Mesenchymal stem cell (in vitro differentiated cells and primary cell): ENCODE data around the gene TRMT11.

Source experiments
- DNase-seq: peaks from one replicate; pipeline ENCODE4 v3.0.0-alpha.2; 2013
- H2AFZ ChIP-seq: one replicate; pipeline ENCODE4 v1.6.1; 2013; ENCODE audit warnings: low read depth, mild to moderate bottlenecking, control low read depth, inconsistent platforms, low read length, moderate library complexity
- H2AK5ac ChIP-seq: 2 replicates; pipeline ENCODE4 v1.6.1; 2013; ENCODE audit warnings: low read length, moderate library complexity, mild to moderate bottlenecking, inconsistent platforms; ENCODE audit not compliant: severe bottlenecking
- H2BK120ac ChIP-seq: one replicate; pipeline ENCODE4 v1.6.1; 2013; ENCODE audit warnings: low read depth, mild to moderate bottlenecking, inconsistent platforms, low read length, moderate library complexity
- H2BK12ac ChIP-seq, 2 experiments: one replicate each; pipeline ENCODE4 v1.6.1; 2013; ENCODE audit warnings: inconsistent platforms in 2 of 2, low read length in 2 of 2, mild to moderate bottlenecking in 2 of 2, moderate library complexity in 2 of 2, control low read depth in 1 of 2
- H2BK15ac ChIP-seq: one replicate; pipeline ENCODE4 v1.6.1; 2013; ENCODE audit warnings: mild to moderate bottlenecking, low read depth, inconsistent platforms; ENCODE audit not compliant: poor library complexity, severe bottlenecking
- H2BK5ac ChIP-seq: 2 replicates; pipeline ENCODE4 v1.6.1; 2013; ENCODE audit warnings: low read depth, mild to moderate bottlenecking, low read length, control low read depth, inconsistent platforms; ENCODE audit not compliant: poor library complexity, severe bottlenecking
- H3K14ac ChIP-seq, 2 experiments: one replicate each; pipeline ENCODE4 v1.6.1; 2013; ENCODE audit warnings: inconsistent platforms in 2 of 2, low read length in 2 of 2, control low read depth in 1 of 2, mild to moderate bottlenecking in 1 of 2, moderate library complexity in 1 of 2
- H3K18ac ChIP-seq, 2 experiments: one replicate each; pipeline ENCODE4 v1.6.1; 2013; ENCODE audit warnings: inconsistent platforms in 2 of 2, low read length in 2 of 2, control low read depth in 1 of 2, low read depth in 1 of 2, mild to moderate bottlenecking in 1 of 2
- H3K23ac ChIP-seq, 2 experiments: one replicate each; pipeline ENCODE4 v1.6.1; 2013; ENCODE audit warnings: inconsistent platforms in 2 of 2, low read length in 2 of 2, mild to moderate bottlenecking in 2 of 2, moderate library complexity in 2 of 2, control low read depth in 1 of 2
- H3K27ac ChIP-seq: 2 replicates; pipeline ENCODE4 v1.5.1; 2013; ENCODE audit warnings: mild to moderate bottlenecking, moderate library complexity, low read length, control low read depth, inconsistent platforms; ENCODE audit not compliant: poor library complexity, severe bottlenecking
- H3K27me3 ChIP-seq, 2 experiments: 2 replicates each; pipeline versions ENCODE4 v1.6.1 to v1.7.0; 2013; ENCODE audit warnings: low read length in 2 of 2, mild to moderate bottlenecking in 2 of 2, moderate library complexity in 2 of 2, control low read depth in 1 of 2, inconsistent platforms in 1 of 2; ENCODE audit not compliant: control insufficient read depth in 1 of 2, insufficient read depth in 1 of 2
- H3K36me3 ChIP-seq, 2 experiments: 2 replicates each; pipeline versions ENCODE4 v1.6.1 to v1.7.0; 2013; ENCODE audit warnings: low read length in 2 of 2, control low read depth in 1 of 2, inconsistent platforms in 1 of 2, low read depth in 1 of 2, mild to moderate bottlenecking in 1 of 2; ENCODE audit not compliant: insufficient read depth in 2 of 2, control insufficient read depth in 1 of 2
- H3K4ac ChIP-seq, 2 experiments: one replicate each; pipeline ENCODE4 v1.6.1; 2013; ENCODE audit warnings: inconsistent platforms in 2 of 2, low read length in 2 of 2, mild to moderate bottlenecking in 2 of 2, moderate library complexity in 2 of 2, control low read depth in 1 of 2, low read depth in 1 of 2
- H3K4me1 ChIP-seq: 2 replicates; pipeline ENCODE4 v1.6.1; 2013; ENCODE audit warnings: low read depth, low read length, control low read depth; ENCODE audit not compliant: control insufficient read depth, insufficient read depth
- H3K4me2 ChIP-seq: 2 replicates; pipeline ENCODE4 v1.6.1; 2013; ENCODE audit warnings: low read length, mild to moderate bottlenecking, inconsistent platforms; ENCODE audit not compliant: poor library complexity, severe bottlenecking
- H3K4me3 ChIP-seq, 2 experiments: 2 replicates each; pipeline versions ENCODE4 v1.5.1 to v1.7.0; 2013; ENCODE audit warnings: low read length in 2 of 2, mild to moderate bottlenecking in 2 of 2, control low read depth in 1 of 2, low read depth in 1 of 2; ENCODE audit not compliant: insufficient read depth in 1 of 2
- H3K79me1 ChIP-seq: replicated peaks from 2 replicates; pipeline ENCODE4 v1.6.1; 2013; ENCODE audit warnings: mild to moderate bottlenecking, control low read depth, low read length, inconsistent platforms; ENCODE audit not compliant: poor library complexity, severe bottlenecking
- H3K9ac ChIP-seq: 2 replicates; pipeline ENCODE4 v1.7.0; 2013; ENCODE audit warnings: mild to moderate bottlenecking, low read length, moderate library complexity
- H3K9me3 ChIP-seq: 2 replicates; pipeline ENCODE4 v1.7.0; 2013; ENCODE audit warnings: mild to moderate bottlenecking, low read length; ENCODE audit not compliant: control insufficient read depth
- H4K8ac ChIP-seq: one replicate; pipeline ENCODE4 v1.6.1; 2013; ENCODE audit warnings: inconsistent platforms, mild to moderate bottlenecking, low read length, moderate library complexity
- H4K91ac ChIP-seq: one replicate; pipeline ENCODE4 v1.6.1; 2013; ENCODE audit warnings: mild to moderate bottlenecking, low read length, inconsistent platforms
- WGBS: methylation state at CpG from one replicate; pipeline ENCODE4 v1.1.7; 2013; ENCODE audit warnings: mixed read lengths; 5-methylcytosine and 5-hydroxymethylcytosine counted together

TRMT11 gene

GRCh38 chr6:126048635-126049034 is 62.3 kb downstream of the TRMT11 start:
- peaks cover 11 to 18% of the 10 kb centered on the region in 2 experiments for H3K36me3 ChIP-seq
- peaks cover 12% of the 10 kb centered on the region for H3K79me1 ChIP-seq
- H3K18ac ChIP-seq, result no peak overlapping the region
- no peak overlapping the region for H2BK12ac ChIP-seq
- 95% methylated on average over 4 of the region's 4 CpGs for WGBS
- no peak for DNase-seq
- no peak overlapping the region for H3K23ac ChIP-seq
- no peak overlapping the region for H2AK5ac ChIP-seq
- no peak overlapping the region for H3K4me2 ChIP-seq
- no peak overlapping the region for H2AFZ ChIP-seq
- no peaks in the 10 kb centered on the region for H3K27me3 ChIP-seq
- no peak overlapping the region for H4K8ac ChIP-seq
- no peak overlapping the region for H3K4ac ChIP-seq
- no peak overlapping the region for H4K91ac ChIP-seq
- H3K4me3 ChIP-seq, result no peak overlapping the region
- H2BK15ac ChIP-seq, result no peak overlapping the region
- no peak overlapping the region for H3K14ac ChIP-seq
- H3K9me3 ChIP-seq, result peaks cover 5% of the 10 kb centered on the region
- H2BK120ac ChIP-seq, result no peak overlapping the region
- H3K27ac ChIP-seq, result no peak overlapping the region
- H2BK5ac ChIP-seq, result no peak overlapping the region
- no peaks in the 10 kb centered on the region for H3K4me1 ChIP-seq
- H3K9ac ChIP-seq, result no peak overlapping the region

- no peak overlapping the region for H3K23ac ChIP-seq
- H3K27ac ChIP-seq, result no peak overlapping the region
- H3K4me1 ChIP-seq, result no peaks in the 10 kb centered on the region
- H3K27me3 ChIP-seq, result no peaks in the 10 kb centered on the region
- H3K4me3 ChIP-seq, result no peak overlapping the region
- H2AK5ac ChIP-seq, result no peak overlapping the region
- H3K9ac ChIP-seq, result no peak overlapping the region
- peaks cover 7% of the 10 kb centered on the region for H3K79me1 ChIP-seq
- no peak overlapping the region for H3K4ac ChIP-seq
- no peak overlapping the region for H4K8ac ChIP-seq
- 100% methylated on average over 1 of the region's 1 CpG for WGBS
- H2BK120ac ChIP-seq, result no peak overlapping the region
- H3K14ac ChIP-seq, result no peak overlapping the region
- H2AFZ ChIP-seq, result no peak overlapping the region
- no peak overlapping the region for H2BK5ac ChIP-seq
- no peak overlapping the region for H2BK12ac ChIP-seq
- no peak overlapping the region for H2BK15ac ChIP-seq
- no peaks in the 10 kb centered on the region for H3K9me3 ChIP-seq
- H4K91ac ChIP-seq, result no peak overlapping the region
- no peak overlapping the region for H3K18ac ChIP-seq
- peaks cover 11 to 18% of the 10 kb centered on the region in 2 experiments for H3K36me3 ChIP-seq
- H3K4me2 ChIP-seq, result no peak overlapping the region
- DNase-seq, result no peak
Observed at GRCh38 chr6:126050795-126051194, 64.5 kb downstream of the TRMT11 start.

- H3K4me3 ChIP-seq, result no peak overlapping the region
- no peak overlapping the region for H3K14ac ChIP-seq
- H4K8ac ChIP-seq, result no peak overlapping the region
- no peak overlapping the region for H3K4me2 ChIP-seq
- H2BK15ac ChIP-seq, result no peak overlapping the region
- H3K23ac ChIP-seq, result no peak overlapping the region
- H3K9me3 ChIP-seq, result no peaks in the 10 kb centered on the region
- no peaks in the 10 kb centered on the region for H3K27me3 ChIP-seq
- no peak overlapping the region for H2BK5ac ChIP-seq
- no peak overlapping the region for H2AFZ ChIP-seq
- DNase-seq, result no peak
- H3K79me1 ChIP-seq, result peaks cover 7% of the 10 kb centered on the region
- peaks cover 11 to 18% of the 10 kb centered on the region in 2 experiments for H3K36me3 ChIP-seq
- H2BK120ac ChIP-seq, result no peak overlapping the region
- no peak overlapping the region for H3K9ac ChIP-seq
- no peak overlapping the region for H2AK5ac ChIP-seq
- no peak overlapping the region for H4K91ac ChIP-seq
- no peak overlapping the region for H3K4ac ChIP-seq
- H3K4me1 ChIP-seq, result no peaks in the 10 kb centered on the region
- H3K27ac ChIP-seq, result no peak overlapping the region
- no peak overlapping the region for H2BK12ac ChIP-seq
- H3K18ac ChIP-seq, result no peak overlapping the region
- WGBS, result 100% methylated on average over 2 of the region's 3 CpGs
Observed at GRCh38 chr6:126051791-126052190, 65.5 kb downstream of the TRMT11 start.

- Histone ChIP-seq H3K18ac (no peak overlapping the region), H2AK5ac (no peak overlapping the region), H3K4ac (no peak overlapping the region), H3K4me2 (no peak overlapping the region), H3K23ac (no peak overlapping the region), H2BK120ac (no peak overlapping the region), H3K27ac (no peak overlapping the region), H3K9me3 (no peaks in the 10 kb centered on the region), H3K9ac (no peak overlapping the region), H2BK15ac (no peak overlapping the region), H2AFZ (no peak overlapping the region), H4K8ac (no peak overlapping the region), H3K27me3 (no peaks in the 10 kb centered on the region), H2BK12ac (no peak overlapping the region), H3K36me3 (peaks cover 5 to 14% of the 10 kb centered on the region in 2 experiments), H3K4me1 (no peaks in the 10 kb centered on the region), H3K4me3 (no peak overlapping the region), H3K14ac (no peak overlapping the region), H3K79me1 (peaks cover 6% of the 10 kb centered on the region), H4K91ac (no peak overlapping the region), H2BK5ac (no peak overlapping the region)
- WGBS, result 100% methylated on average over 1 of the region's 1 CpG
- DNase-seq, result no peak
Observed at GRCh38 chr6:126052485-126052884, 66.1 kb downstream of the TRMT11 start.
